Measurements from ENCODE around the gene E2F3.

- TF ChIP-seq EP300 (IDR thresholded peaks at IDR 0.05) (no peak), CTCF (IDR thresholded peaks at IDR 0.05) (no peak), POLR2A (IDR thresholded peaks at IDR 0.05; ENCODE audit: low read depth) (no peak)
Observed at GRCh38 chr6:20487669-20488375, 86.1 kb downstream of the E2F3 start.

Data from esophagus muscularis mucosa (tissue), 4 donors.